ACHN (cell line): ENCODE data around the gene PLCH1.
"Not testable (repeated sequence)": the region's sequence is repeated elsewhere in the genome, so short reads cannot be mapped to it uniquely, and the experiment has no call there.

ENCODE experiments used
- DNase-seq: peaks from one replicate; pipeline ENCODE4 v3.0.0-alpha.2; 2015
- in situ Hi-C: cut with HindIII; loops from 2 replicates; pipeline ENCODE4 v1.10.0; 2017; ENCODE audit warnings: low sequenced_read_pairs, low pct_ligation_motif_present, low pct_unique_long_range_greater_than_20kb

Gene PLCH1

DNA sequence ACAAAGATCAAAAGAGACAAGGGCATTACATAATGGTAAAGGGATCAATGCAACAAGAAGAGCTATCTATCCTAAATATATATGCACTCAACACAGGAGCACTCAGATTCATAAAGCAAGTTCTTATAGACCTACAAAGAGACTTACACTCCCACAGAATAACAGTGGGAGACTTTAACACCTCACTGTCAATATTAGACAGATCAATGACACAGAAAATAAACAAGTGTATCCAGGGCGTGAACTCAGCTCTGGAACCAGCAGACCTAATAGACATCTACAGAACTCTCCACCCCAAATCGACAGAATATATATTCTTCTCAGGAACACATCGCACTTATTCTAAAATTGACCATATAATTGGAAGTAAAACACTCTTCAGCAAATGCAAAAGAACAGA is 122.2 kb downstream of the PLCH1 start:
- in situ Hi-C loops, DNase-seq: not testable (repeated sequence)

DNA sequence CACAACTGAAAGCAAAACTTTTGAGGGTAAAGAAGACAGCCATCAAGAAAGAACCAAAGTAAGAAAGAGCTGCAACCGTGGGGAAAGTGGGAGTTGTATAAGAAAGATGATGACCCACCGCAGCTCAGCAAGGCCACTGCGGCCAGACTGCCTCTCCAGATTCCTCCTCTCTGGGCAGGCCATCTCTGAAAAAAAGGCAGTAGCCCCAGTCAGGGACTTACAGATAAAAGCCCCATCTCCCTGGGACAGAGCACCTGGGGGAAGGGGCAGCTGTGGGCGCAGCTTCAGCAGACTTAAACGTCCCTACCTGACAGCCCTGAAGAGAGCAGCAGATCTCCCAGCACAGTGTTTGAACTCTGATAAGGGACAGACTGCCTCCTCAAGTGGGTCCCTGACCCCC is 124.3 kb downstream of the PLCH1 start:
- in situ Hi-C loops, result not testable (repeated sequence)

DNA sequence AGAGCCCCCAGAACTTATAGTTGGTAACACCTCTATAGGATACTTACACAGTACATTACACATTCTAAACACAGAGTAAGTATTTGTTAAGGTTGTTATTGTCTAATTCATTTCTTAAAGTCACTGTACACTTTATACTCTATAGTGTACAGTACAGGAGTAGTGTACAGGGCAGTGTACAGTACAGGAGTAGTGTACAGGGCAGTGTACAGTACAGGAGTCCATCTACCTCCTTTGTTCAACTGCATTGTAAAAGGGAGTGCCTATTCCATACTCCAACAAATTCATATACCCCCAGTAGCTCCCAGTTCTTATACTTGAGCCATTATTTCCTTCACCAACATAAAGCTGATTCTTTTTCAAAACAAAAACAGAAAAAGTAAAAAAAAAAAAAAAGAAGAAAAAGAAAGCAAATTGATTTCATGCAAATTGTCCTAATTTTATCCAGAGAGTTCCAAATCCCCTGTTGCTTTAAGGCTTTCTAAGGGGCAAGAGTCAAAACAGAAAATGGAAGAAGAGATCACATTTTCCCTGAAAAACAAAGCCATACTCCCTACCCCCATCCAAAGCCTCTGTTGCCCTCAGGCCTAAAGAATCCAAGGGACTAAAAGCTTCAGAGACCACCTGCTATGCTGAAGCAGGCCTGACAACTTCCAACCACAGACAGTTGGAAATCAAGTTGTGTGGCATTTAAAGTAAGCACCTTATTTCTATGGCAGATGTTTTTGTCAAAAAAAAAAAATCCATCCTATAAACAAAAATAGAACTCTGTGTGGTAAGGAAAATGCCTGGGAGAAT is 125.6 kb downstream of the PLCH1 start:
- DNase-seq, result no peak
- in situ Hi-C loops, result no loop called here

More for the DNA sequence above, 124.3 kb downstream of the PLCH1 start:
- DNase-seq, result not testable (repeated sequence)

DNA sequence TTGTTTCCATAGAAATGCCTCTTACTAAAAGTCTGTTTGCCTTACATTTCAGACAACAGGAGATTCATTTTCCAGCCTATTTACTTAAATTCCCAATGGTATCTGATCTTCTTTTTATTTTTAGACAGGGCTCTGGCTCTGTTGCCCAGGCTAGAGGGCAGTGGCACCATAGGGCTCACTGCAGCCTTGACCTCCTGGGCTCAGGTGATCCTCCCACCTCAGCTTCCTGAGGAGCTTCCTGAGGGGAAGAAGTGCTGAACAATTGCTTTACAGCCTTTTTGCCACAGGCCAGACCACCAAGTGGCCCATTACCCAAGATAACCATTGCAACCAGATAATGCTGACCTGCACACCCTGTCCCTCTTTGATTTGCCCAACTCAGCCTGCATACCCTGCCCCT is 126.3 kb downstream of the PLCH1 start:
- in situ Hi-C loops, result no loop called here
- DNase-seq, result no peak

DNA sequence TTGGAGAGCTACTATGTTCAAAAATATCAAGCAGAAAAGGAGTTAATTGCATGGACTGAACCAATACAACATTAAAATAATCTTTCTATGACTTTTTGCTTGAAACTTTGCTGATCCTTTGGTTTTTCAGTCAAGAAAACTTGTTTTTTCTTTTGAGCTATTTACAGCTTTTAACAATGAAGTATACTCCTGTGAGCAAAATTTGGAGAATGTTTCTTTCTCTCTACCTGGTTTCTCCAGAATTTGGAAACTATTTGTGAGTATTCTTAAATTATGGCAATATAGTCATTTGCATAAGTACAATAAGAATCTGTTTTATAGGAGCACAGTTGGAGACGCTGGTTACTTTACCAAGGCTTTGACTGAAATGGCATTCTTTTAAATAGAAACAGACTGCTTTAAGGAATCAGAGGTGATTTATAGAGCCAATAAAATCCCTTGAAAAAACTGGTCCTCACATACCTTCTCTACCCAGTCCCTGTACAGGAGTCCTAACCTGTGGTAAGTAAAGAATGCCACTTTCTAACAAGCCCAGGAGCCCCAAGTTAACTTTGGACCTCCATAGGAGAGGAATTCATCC is 127.4 kb downstream of the PLCH1 start:
- in situ Hi-C loops, result no loop called here
- DNase-seq, result no peak

DNA sequence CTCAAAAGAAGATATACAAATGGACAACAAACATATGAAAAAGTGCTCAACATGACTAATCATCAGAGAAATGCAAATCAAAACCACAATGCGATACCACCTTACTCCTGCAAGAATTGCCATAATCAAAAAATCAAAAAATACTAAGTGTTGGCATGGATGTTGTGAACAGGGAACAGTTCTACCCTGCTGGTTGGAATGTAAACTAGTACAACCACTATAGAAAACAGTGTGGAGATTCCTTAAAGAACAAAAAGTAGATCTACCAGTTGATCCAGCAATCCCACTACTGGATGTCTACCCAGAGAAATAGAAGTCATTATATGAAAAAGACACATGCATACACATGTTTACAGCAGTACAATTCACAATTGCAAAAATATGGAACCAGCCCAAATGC is 129.7 kb downstream of the PLCH1 start:
- DNase-seq, in situ Hi-C loops: not testable (repeated sequence)

DNA sequence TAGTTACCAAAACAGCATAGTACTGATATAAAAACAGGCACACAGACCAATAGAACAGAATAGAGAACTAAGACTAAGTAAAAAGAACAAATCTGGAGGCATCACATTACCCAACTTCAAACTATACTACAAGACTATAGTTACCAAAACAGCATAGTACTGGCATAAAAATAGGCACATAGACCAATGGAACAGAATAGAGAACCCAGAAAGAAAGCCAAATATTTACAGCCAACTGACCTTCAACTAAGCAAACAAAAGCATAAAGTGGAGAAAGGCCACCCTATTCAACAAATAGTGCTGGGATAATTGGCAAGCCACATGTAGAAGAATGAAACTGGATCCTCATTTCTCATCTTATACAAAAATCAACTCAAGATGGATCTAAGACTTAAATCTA is 130.5 kb downstream of the PLCH1 start:
- DNase-seq, in situ Hi-C loops: not testable (repeated sequence)

DNA sequence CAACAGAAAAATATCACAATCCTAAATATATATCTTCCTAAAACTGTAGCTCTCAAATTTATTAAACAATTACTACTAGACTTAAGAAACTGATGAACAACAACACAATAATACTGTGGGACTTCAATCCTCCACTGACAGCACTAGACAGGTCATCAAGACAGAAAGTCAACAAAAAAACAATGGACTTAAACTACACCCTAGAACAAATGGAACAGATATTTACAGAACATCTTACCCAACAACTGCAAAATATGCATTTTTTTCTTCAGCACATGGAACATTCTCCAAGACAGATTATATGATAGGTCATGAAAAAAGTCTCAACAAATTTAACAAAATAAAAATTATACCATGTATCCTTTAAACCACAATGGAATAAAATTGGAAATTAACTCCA is 133.4 kb downstream of the PLCH1 start:
- in situ Hi-C loops, result no loop called here
- DNase-seq, result no peak

DNA sequence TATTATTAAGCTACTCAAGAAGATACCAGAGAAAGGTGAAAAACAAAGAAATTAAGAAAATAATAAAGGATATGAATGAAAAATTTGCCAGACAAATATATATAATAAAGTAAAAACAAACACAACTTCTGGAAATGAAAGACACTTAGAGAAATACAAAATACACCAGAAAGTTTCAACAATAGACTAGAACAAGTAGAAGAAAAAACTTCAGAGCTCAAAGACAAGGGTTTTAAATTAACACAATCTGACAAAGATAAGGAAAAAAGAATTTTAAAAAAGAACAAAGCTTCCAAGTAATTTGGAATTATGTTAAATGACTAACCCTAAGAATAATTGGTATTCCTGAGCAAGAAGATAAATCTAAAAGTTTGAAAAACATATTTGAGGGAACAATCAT is 135.3 kb downstream of the PLCH1 start:
- no peak for DNase-seq
- in situ Hi-C loops, result no loop called here

DNA sequence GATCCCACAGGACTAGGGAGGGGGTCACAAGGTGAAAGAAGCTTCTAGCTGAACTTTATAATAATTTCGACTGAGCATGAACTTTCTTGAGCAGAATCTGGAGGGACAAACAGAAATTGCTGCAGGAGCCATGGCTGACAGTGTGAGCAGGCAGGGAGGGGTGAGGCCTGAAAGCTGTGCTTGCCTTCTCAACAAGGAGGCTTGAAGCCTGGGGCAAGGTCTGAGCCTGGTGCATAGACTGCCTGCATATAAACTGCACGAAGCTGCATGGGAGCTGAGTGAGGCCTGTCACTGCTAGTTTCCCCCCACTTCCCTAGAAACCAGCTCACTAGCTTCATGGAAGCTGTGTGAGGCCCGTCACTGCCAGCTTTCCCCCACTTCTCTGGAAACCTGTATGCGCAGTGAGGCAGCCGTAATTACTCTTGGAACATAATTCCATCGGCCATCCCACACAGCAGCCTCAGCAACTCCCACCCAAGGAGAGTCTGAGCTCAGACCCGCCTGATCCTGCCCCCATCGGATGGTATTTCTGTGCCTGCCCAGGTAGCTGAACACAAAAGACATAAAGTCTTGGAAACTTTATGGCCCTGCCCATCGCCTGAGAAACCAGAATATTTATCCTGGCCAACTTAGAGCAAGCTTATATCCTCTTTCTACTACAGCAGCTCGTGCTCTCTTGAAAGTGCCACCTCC is 136.5 kb downstream of the PLCH1 start:
- in situ Hi-C loops, result no loop called here
- DNase-seq, result no peak

DNA sequence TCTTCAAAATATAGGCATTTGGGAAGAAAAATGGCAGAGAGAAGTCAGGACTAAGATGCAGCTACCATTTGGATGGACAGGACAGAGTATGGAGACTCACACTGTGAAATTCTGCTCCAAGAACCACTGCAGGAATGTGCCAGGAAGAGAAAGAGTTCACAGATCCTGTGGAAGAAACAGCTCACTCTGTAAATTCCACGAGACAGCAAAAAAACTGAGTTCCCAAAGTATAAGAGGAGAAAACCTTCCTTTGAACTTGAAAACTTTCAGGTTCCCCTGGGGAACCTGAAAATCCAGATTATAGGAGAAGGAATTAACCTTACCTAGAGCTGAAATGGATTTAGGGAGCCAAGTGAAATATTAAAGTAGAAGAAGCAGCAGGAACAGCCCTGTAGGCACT is 137.1 kb downstream of the PLCH1 start:
- no peak for DNase-seq
- in situ Hi-C loops, result no loop called here

DNA sequence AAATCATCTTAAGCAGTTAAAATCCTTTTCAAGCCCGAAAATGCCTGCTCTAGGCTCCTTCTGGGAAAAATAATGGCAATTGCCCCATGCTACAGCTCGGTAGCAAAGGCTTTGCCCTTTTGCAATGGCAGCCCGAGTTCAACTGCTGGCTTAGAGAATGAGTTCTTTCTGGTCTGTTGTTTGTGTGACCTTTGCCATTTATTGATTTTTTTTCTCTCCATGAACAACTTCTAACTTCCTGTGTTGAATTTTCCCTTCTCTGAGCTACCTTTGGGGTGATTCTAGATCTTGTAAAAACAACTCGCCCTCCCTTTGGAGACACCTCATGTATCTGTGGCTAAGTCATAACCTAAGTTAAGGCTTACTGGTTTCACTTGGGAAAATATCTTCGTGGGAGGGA is 139.3 kb downstream of the PLCH1 start:
- in situ Hi-C loops, result no loop called here
- DNase-seq, result no peak

DNA sequence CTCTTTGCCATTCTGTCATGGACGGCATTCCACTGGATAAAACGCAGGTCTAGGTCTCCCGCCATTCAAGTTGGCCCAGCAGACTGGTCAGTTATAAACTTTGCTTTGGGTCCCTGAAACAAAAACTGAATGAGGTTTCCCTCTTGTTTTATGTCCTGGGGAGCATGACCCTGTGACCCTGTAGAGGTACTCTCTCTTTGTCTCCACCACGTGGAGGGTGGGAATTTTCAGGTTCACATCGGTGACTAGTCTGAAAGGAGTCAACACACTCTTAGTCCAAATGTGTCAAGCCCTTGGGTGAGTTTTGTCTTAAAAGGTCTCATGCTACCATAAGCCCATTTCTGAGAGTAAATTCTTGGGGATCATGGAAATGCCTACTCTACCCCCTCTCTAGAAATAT is 139.9 kb downstream of the PLCH1 start:
- no peak for DNase-seq
- in situ Hi-C loops, result no loop called here

DNA sequence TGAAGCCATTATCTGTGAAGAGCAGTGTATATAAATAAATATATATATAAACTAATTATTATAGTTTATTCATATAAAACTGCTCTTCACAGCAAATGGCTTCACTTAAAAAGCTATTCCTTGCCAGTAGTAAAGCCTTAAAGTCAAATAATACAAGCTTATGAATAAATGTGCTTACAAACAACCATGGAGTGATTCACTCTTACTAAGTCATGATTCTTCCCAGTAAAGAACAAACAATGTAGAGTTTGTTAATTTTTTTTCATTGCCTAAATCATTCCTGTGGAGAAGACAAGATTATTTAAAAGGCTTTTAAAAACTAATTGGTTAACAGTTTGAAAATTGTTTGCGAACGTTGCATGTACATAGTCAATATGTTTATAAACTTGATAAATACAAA is 140.7 kb downstream of the PLCH1 start:
- in situ Hi-C loops, result no loop called here

DNA sequence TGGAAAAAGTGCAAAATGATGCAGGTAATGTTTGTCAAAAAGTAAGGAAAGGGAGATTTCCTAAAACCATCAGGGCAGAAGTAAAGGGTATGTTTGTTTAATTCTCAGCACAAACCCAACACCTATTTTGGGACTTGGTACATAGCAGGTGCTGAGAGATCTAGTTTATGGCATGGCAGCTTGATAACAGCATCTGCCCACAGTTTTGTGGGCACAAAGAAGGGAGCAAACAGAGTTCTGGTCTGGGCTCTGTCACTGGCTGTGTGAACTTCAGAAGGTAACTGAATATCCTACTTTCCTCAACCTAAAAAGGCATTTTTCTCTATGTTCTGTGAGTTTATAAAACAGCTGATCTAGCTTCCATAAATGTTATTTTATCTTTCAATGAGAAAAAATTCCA is 141.6 kb downstream of the PLCH1 start:
- in situ Hi-C loops, result no loop called here
- DNase-seq, result no peak

More for the DNA sequence above, 140.7 kb downstream of the PLCH1 start:
- DNase-seq, result no peak

DNA sequence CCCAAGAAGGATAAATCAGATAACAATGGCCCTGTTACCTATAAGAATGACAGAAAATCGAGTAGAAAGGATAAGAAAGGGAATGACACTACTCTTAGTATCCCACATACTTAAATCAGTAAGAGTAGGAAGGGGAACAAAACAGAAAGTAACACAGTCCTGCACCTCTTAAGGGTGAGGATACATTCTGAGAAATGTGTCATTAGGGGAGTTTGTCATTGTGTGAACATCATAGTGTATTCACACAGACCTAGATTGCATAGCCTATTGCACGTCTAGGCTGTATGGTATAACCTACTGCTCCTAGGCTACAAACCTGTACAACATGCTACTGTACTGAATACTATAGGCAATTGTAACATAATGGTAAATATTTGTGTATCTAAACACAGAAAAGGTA is 142.6 kb downstream of the PLCH1 start:
- in situ Hi-C loops, result no loop called here
- DNase-seq, result no peak

DNA sequence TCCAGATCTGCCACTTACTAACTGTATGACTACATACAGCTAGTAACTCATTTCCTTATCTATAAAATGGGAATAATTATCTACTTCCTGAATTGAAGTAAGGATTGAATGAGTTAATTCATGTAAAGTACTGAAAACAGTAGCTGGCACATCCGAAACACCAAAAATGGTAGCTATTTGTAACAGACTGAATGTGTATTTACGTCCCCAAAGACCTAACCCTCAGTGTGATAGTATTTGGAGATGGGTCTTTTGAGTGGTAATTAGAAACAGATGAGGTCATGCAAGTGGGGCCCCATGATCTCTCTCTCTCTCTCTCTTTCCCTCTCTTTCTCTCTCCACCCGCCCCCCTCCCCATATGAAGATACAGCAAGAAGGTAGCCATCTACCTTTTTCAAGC is 146.2 kb downstream of the PLCH1 start:
- no peak for DNase-seq
- in situ Hi-C loops, result no loop called here

DNA sequence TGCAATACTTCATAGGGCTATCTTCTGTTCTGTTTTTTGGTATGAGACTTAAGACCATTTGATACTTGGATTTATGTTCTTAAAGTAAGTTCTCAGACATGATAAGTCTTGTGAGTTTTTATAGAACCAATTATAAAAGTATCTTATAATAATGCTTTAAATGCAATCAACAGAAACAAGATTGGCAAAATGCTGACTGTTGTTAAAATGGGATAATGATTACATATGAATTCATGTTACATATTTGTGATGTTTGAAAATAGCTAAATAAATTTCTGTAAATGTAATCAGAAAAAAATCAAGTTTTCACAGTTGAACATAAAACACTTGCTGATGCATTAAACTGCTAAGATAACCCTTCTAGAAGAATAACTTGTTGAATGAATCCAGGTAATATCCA is 148.3 kb downstream of the PLCH1 start:
- in situ Hi-C loops, result no loop called here

DNA sequence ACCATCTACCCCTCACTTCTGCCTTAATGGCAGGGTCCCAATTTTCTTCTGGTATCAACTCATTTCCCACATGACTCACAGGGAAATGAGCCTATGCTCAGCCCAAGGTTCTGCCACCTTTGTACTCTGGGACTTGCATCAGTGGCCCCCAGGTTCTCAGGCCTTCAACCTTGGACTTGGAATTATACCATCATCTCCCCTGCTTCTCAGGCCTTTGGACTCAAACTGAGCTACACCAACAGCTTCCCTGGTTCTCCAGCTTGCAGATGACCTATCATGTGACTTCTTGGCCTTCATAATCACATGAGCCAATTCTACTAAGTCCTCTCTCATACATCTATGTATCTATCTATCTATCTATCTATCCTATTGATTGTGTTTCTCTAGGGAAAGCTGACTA is 149.5 kb downstream of the PLCH1 start:
- DNase-seq, result no peak
- in situ Hi-C loops, result no loop called here

More for the DNA sequence above, 148.3 kb downstream of the PLCH1 start:
- no peak for DNase-seq
